Left ventricle myocardium superior (tissue), 1 donor: ENCODE results near the gene CLN5. TPM values are rescaled to one million over a fixed set of nuclear protein-coding genes. Genes with fewer than 3 reads are reported as not detected.

Source experiments
- ATAC-seq: fragments of 200-7000 bp; cut with Tn5 transposase; one replicate; pipeline ENCODE4 v1.9.1; 2020; ENCODE audit warnings: mild to moderate bottlenecking, moderate library complexity
- DNase-seq: peaks from one replicate; pipeline ENCODE4 v3.0.0-alpha.2; 2020
- intact Hi-C: fragments of 100-400 bp; cut with micrococcal nuclease; formaldehyde crosslinking; loops from one replicate; pipeline ENCODE4 v1.11.0; 2022
- total RNA-seq: library from RNA; stranded (reverse); fragmentation: NEBNext Ultra II Directional; extraction: Animal tissue kit (Norgen Biotek cat#: 25700); gene quantifications from one replicate; pipeline ENCODE4 v1.2.1, GENCODE V29; 2021
- donor health status: DM: no; HTN: yes; CAD: no; lungs with severe emphysema.

The CLN5 gene
- total RNA-seq, 1 donor from 2014 or later, result 16.8 TPM

- intact Hi-C loops, result no loop called here
- peak; percentile 8 for ATAC-seq
- no peak for DNase-seq
Measured at GRCh38 chr13:77013853-77014542, 22.1 kb downstream of the CLN5 start.

- ATAC-seq, result no peak
- intact Hi-C loops, result no loop called here
- DNase-seq, result no peak
Measured at GRCh38 chr13:77014906-77015685, 23.2 kb downstream of the CLN5 start.

- intact Hi-C loops, result no loop called here
- no peak for DNase-seq
- ATAC-seq, result peak; percentile 44
Measured at GRCh38 chr13:77016251-77016812, 24.5 kb downstream of the CLN5 start.

- ATAC-seq (peak; percentile 49), DNase-seq (no peak)
- intact Hi-C loops, result no loop called here
Measured at GRCh38 chr13:77016888-77017623, 25.2 kb downstream of the CLN5 start.

- DNase-seq (no peak), ATAC-seq (no peak)
- intact Hi-C loops, result no loop called here
Measured at GRCh38 chr13:77019756-77020155, 27.9 kb downstream of the CLN5 start.

GRCh38 chr13:77022341-77022740 lies 30.5 kb downstream of the CLN5 start:
- no peak for ATAC-seq
- intact Hi-C loops, result no loop called here

GRCh38 chr13:77026255-77026860 lies 34.5 kb downstream of the CLN5 start:
- intact Hi-C loops, result no loop called here
- ATAC-seq, result peak; percentile 81
- peak; percentile 92 for DNase-seq

More at GRCh38 chr13:77022341-77022740, 30.5 kb downstream of the CLN5 start:
- DNase-seq, result no peak

- DNase-seq (peak; percentile 93), ATAC-seq (peak; percentile 90)
- intact Hi-C loops, result no loop called here
Measured at GRCh38 chr13:77026861-77027621, 35.2 kb downstream of the CLN5 start, which contains the start of gene FBXL3. Gene FBXL3 (minus strand): TSS chr13:77027159. CDS start chr13:77021860, 5,299 bp downstream.

GRCh38 chr13:77028202-77028601 lies 36.3 kb downstream of the CLN5 start:
- intact Hi-C loops, result no loop called here
- ATAC-seq (peak; percentile 34), DNase-seq (no peak)

- ATAC-seq, result no peak
- intact Hi-C loops, result no loop called here
Measured at GRCh38 chr13:77029436-77029835, 37.6 kb downstream of the CLN5 start.

GRCh38 chr13:77031656-77032243 lies 39.9 kb downstream of the CLN5 start:
- ATAC-seq (no peak), DNase-seq (no peak)
- intact Hi-C loops, result no loop called here

More at GRCh38 chr13:77029436-77029835, 37.6 kb downstream of the CLN5 start:
- DNase-seq, result no peak

- ATAC-seq (no peak), DNase-seq (no peak)
- intact Hi-C loops, result no loop called here
Measured at GRCh38 chr13:77033717-77034302, 41.9 kb downstream of the CLN5 start.

- DNase-seq (no peak), ATAC-seq (no peak)
- intact Hi-C loops, result no loop called here
Measured at GRCh38 chr13:77034881-77035280, 43.0 kb downstream of the CLN5 start.

- ATAC-seq (no peak), DNase-seq (no peak)
Measured at GRCh38 chr13:77036279-77036678, 44.4 kb downstream of the CLN5 start.

GRCh38 chr13:77038907-77039480 lies 47.1 kb downstream of the CLN5 start:
- no peak for DNase-seq
- no peak for ATAC-seq
- intact Hi-C loops, result no loop called here

More at GRCh38 chr13:77036279-77036678, 44.4 kb downstream of the CLN5 start:
- intact Hi-C loops, result no loop called here

- ATAC-seq, result no peak
- intact Hi-C loops, result no loop called here
- no peak for DNase-seq
Measured at GRCh38 chr13:77040076-77040475, 48.2 kb downstream of the CLN5 start.

GRCh38 chr13:77040835-77041234 lies 49.0 kb downstream of the CLN5 start:
- DNase-seq (no peak), ATAC-seq (no peak)
- intact Hi-C loops, result no loop called here
